GM19372 (cell line): ENCODE data around the gene PAFAH1B1.
"Not testable (repeated sequence)": the region's sequence is repeated elsewhere in the genome, so short reads cannot be mapped to it uniquely, and the experiment has no call there.

ENCODE experiments used
- ATAC-seq: cut with Tn5 transposase; IDR thresholded peaks from one replicate; pipeline ENCODE4 v1.9.1; 2021; ENCODE audit warnings: mild to moderate bottlenecking, low read depth, moderate library complexity; ENCODE audit not compliant: unreplicated experiment

PAFAH1B1 gene

GRCh38 chr17:2592971-2593820 is at the start of gene PAFAH1B1:
Gene PAFAH1B1 (plus strand): TSS chr17:2593654. CDS start chr17:2638289, 44,635 bp downstream.
- ATAC-seq: peak; percentile 77

GRCh38 chr17:2545393-2545792 is 48.1 kb upstream of the PAFAH1B1 start:
- no peak for ATAC-seq

DNA sequence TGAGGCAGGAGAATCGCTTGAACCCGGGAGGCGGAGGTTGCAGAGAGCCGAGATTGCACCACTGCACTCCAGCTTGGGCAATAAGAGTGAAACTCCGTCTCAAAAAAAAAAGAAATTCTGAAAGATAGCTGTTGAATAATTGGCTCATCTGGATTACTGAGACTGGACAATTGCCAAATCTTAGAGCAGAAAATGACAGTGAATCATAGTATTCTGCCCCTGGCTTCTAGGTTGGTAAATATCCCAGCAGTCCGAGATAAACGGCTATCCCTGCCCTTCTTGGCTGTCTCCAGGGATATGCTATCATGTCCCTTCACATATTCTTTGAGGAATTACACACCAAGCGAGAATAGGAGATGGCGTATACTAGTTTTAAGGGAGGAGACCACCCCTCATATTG is 46.3 kb upstream of the PAFAH1B1 start:
- ATAC-seq: no peak

- not testable (repeated sequence) for ATAC-seq
These were observed 45.4 kb upstream of the PAFAH1B1 start for GRCh38 chr17:2548026-2548425.

DNA sequence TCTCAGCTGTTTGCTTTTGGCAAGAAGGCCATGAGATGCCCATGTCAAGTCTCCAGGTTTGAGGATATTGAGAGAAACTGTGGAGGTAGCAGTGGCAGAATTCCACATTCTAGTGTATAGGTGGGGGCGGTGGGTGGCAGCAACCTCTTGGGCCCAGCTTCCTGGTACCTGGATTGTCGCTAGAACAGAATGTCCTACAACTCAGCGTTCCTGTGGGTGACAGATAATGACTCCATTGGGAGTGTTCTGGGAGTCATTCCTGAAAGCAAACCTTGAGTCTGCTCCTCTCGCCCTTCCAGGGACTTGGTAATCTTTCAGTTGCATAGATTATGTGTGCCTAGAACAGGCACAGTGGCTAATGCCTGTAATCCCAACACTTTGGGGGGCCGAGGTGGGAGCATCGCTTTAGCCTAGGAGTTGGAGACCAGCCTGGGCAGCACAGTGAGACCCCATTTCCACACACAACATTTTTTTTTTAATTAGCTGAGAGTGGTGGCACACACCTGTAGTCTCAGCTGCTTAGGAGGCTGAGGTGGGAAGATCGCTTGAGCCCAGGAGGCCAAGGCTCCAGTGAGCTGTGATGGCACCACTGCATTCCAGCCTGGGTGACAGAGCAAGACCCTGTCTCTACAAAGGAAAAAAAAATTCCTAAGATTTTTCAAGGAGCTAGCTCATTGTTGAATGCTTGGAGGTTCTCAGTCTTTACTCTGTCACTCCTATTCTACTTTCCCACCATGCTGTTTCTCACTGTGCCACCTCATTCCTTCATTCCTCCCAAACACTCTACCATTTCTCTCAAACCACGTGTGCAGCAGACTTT is 43.9 kb upstream of the PAFAH1B1 start:
- no peak for ATAC-seq

DNA sequence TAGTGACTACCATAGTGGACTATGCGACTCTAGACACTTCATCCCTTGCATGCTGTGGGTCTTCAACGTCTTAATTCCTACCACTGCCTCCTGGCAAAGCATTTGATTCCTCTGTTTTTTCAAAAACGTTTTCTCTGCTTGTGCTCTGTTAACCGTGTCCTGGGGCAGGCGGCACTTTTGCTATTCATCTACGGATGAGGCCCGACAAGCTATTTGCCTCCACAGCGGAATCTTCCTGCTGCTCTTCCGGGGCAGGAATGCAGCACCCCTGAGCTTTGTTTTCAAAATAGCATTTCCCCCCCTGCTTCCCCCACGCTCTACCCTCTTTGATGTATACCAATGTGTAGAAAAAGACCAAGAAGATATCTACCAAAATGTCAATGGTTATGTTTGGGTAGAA is 42.0 kb upstream of the PAFAH1B1 start:
- no peak for ATAC-seq

GRCh38 chr17:2551928-2552327 is 41.5 kb upstream of the PAFAH1B1 start:
- ATAC-seq: no peak

DNA sequence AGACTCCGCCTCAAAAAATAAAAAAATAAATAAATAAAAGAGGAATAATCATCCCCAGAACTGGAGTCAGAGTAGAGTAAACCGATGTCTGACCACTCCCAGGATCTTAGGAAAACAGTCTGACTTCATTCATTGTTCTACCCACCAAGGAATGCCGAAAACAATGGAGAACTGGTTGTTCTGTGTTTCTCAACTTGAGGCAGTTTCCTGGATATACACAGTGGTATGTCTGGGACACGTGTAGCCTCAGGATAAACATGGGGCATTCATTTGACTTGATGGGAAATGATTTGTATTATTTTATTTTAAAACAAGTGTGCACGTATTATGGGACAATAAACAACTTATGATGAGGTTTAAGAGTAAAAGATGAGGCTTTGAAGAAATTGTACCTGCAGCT is 32.8 kb upstream of the PAFAH1B1 start:
- no peak for ATAC-seq

- ATAC-seq: no peak
These were observed 31.1 kb upstream of the PAFAH1B1 start for GRCh38 chr17:2562162-2562858.

DNA sequence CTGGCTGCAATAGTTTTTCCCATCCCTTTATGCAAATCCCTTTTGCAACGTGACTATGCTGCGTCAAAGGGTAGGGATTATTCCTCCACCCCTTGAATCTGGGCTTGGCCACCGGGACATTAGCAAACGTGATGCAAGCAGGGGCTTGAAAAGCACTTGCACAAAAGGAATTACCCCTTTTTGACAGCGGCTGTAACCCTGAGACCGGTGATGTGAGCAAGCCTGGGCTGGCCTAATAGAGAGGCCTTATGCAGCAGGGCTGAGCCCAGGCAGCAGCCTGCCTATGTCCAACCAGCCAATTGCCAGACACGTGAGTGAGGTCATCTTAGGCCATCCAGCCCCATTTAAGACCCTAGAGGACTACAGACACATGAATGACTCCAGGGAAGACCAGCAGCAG is 30.4 kb upstream of the PAFAH1B1 start:
- no peak for ATAC-seq

DNA sequence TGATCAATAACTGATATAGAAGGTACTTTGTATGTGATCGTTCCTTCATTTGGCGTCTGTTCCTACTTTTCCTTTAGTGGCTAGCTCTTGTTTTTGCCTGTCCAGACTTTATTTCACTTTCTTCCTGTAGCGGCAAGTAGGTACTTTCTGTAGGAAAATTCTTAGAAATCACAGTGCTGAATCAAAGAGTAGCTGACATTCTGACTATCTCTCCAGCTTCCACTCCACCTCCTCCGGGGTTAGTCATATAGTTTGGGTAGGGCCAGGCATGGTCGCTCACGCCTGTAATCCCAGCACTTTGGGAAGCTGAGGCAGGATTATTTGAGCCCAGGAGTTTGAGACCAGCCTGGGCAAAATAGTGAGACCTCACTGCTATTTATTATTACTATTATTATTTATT is 29.9 kb upstream of the PAFAH1B1 start:
- no peak for ATAC-seq

GRCh38 chr17:2564877-2565276 is 28.6 kb upstream of the PAFAH1B1 start:
- ATAC-seq: no peak

DNA sequence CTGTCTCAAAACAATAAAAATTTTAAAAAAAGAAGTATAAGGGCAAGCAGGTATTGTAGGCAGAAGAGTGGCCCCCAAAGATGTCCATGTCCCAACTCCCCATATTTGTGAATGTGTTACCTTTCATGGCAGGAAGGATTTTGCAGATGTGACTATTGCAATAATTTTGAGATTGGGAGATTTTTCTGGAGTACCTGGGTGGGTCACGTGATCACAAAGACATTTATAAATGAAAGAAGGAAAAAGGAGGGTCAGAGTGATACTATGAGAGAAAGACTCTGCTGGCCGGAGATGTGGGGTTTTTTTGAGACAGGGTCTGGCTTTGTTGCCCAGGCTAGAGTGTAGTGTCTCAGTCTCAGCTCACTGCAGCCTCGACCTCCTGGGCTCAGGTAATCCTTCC is 27.4 kb upstream of the PAFAH1B1 start:
- no peak for ATAC-seq

GRCh38 chr17:2571523-2572303 is 21.7 kb upstream of the PAFAH1B1 start:
- ATAC-seq: no peak

- ATAC-seq: not testable (repeated sequence)
These were observed 21.2 kb upstream of the PAFAH1B1 start for GRCh38 chr17:2572304-2572609.

DNA sequence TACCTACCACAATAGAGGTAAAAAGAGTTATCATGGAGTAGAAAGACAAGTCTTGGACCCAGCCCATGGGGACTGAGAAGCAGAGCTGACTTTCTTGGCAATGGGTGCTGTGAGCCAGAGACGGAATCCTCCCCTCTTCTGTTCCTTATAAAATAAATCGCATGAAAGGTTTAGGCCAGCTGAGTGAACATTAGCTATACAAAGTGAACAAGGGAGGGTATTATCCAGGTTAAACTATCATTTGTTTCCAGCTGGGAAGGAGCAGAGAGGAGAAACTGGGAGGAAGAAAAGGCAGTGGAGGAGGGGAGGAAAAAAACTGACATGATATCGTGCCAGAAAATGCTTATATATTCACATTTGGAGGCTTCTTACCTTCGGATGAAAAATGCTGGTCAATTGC is 13.3 kb upstream of the PAFAH1B1 start:
- ATAC-seq: no peak

DNA sequence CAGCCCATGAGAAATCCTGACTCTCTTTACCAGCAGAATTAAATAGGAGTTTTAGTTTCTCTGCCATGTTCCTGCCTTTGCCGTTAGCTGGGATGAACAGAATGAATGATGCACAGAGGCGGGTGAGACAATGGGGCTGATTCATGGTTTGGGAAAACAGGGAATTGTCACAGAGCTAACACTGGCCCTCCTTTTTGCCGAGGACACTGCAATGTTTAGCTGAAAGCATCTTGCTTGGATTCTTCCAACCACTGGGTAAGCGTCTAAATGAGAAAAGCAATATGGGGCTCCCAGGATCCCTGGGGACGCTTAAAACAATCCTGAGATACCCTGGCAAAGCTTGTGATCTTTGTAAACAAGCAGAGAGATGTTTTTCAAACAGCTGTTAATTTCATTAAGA is 12.8 kb upstream of the PAFAH1B1 start:
- no peak for ATAC-seq

DNA sequence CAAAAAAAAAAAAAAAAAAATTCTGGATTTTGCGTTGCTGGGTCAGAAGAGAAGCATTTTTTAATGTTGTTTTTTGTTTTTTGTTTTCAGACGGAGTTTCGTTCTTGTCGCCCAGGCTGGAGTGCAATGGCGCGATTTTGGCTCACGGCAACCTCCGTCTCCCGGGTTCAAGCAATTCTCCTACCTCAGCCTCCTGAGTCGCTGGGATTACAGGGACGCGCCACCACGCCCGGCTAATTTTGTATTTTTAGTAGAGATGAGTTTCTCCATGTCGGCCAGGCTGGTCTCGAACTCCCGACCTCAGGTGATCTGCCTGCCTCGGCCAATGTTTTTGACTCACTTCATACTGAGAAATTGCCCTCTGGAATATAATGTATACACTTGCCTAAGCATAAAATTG is 11.0 kb upstream of the PAFAH1B1 start:
- ATAC-seq: no peak

DNA sequence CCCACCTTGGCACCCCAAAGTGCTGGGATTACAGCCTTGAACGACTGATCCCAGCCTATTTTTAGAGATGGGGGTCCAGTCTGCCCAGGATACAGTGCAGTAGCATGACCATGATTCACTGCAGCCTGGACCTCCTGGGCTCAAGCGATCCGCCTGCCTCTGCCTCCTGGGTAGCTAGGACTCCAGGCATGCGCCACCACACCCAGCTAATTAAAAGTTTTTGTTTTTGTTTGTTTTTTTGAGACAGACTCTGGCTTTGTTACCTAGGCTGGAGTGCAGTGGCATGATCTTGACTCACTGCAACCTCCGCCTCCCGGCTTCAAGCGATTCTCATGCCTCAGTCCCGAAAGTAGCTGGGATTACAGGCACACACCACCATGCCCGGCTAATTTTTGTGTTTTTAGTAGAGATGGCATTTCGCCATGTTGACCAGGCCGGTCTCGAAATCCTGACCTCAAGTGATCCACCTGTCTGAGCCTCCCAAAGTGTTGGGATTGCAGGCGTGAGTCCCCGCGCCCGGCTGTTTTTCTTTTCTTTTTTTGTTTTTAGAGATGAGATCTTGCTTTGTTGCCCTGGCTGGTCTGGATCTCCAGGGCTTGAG is 2.3 kb upstream of the PAFAH1B1 start:
- ATAC-seq: no peak
